Uterus (tissue), 4 donors: ENCODE results near the gene ADI1. TPM values are rescaled to one million over a fixed set of nuclear protein-coding genes. Genes with fewer than 3 reads are reported as not detected.

ENCODE experiments used
- DNase-seq, 2 donors: peaks; one replicate each; pipeline ENCODE4 v3.0.0-alpha.2; 2019 to 2020
- H3K27ac ChIP-seq, 2 donors: fragments of 200-600 bp; sonication (generic); 1 replicate in 1 of 2; 2 replicates in 1 of 2; pipeline ENCODE4 v1.5.1; 2016 to 2018
- H3K27me3 ChIP-seq, 2 donors: fragments of 200-600 bp; sonication (generic); one replicate each; pipeline ENCODE4 v1.5.1; 2018 to 2019; ENCODE audit warnings: control low read depth in 1 of 2
- H3K36me3 ChIP-seq, 2 donors: fragments of 200-600 bp; sonication (generic); one replicate each; pipeline ENCODE4 v1.5.1; 2019; ENCODE audit warnings: control low read depth in 1 of 2
- H3K4me1 ChIP-seq, 2 donors: fragments of 200-600 bp; sonication (generic); one replicate each; pipeline ENCODE4 v1.5.1; 2018 to 2019; ENCODE audit warnings: control low read depth in 1 of 2
- H3K4me3 ChIP-seq, 2 donors: fragments of 200-600 bp; sonication (generic); 1 replicate in 1 of 2; 2 replicates in 1 of 2; pipeline ENCODE4 v1.5.1; 2018 to 2019; ENCODE audit warnings: mild to moderate bottlenecking in 1 of 2
- H3K9me3 ChIP-seq, 2 donors: fragments of 200-600 bp; sonication (generic); one replicate each; pipeline ENCODE4 v1.5.1; 2019; ENCODE audit warnings: control low read depth in 1 of 2
- CTCF ChIP-seq, 4 experiments: fragments of 200-600 bp in 2 of 4; fragments of 450-650 bp in 2 of 4; sonication (generic) in 2 of 4; IDR thresholded peaks; one replicate each; pipeline ENCODE4 v1.5.1; 2016 to 2019; ENCODE audit warnings: antibody characterized with exemption in 4 of 4, mild to moderate bottlenecking in 2 of 4, moderate library complexity in 1 of 4
- POLR2A ChIP-seq, 2 donors: fragments of 450-650 bp; IDR thresholded peaks; one replicate each; pipeline ENCODE4 v1.6.1; 2016; ENCODE audit warnings: antibody characterized with exemption in 2 of 2, mild to moderate bottlenecking in 1 of 2, moderate library complexity in 1 of 2
- intact Hi-C: fragments of 100-400 bp; cut with DNase I; formaldehyde crosslinking; loops from one replicate; pipeline ENCODE4 v1.15.1; 2023; ENCODE audit warnings: low total_unique reads
- total RNA-seq, 4 donors: library from RNA; depleted of rRNA in 3 of 4; stranded (reverse); fragments of >200 nt in 3 of 4; gene quantifications; one replicate each; pipeline versions ENCODE4 v1.1.0 to v1.2.4, GENCODE V29; 2014 to 2023
- donor health status: DM: yes; HTN: yes; CAD: no.

ADI1 gene
- total RNA-seq, 4 donors from 2014 or later = 31.5 to 65.0 (median 37.9) TPM

GRCh38 chr2:3513026-3513810, 6.1 kb downstream of the ADI1 start:
- Histone ChIP-seq H3K4me3 (no peak overlapping the region), H3K9me3 (no peaks in the 10 kb centered on the region), H3K27me3 (no peaks in the 10 kb centered on the region), H3K27ac (no peak overlapping the region), H3K4me1 (no peaks in the 10 kb centered on the region), H3K36me3 (no peaks in the 10 kb centered on the region)
- DNase-seq = no peak
- TF ChIP-seq CTCF (IDR thresholded peaks at IDR 0.05) (no peak), POLR2A (IDR thresholded peaks at IDR 0.05) (no peak)
- intact Hi-C loops = no loop called here

- H3K9me3 ChIP-seq = no peaks in the 10 kb centered on the region
- no peaks in the 10 kb centered on the region for H3K36me3 ChIP-seq
- no peak for DNase-seq
- no peak overlapping the region for H3K4me3 ChIP-seq
- H3K27ac ChIP-seq = no peak overlapping the region
- no peaks in the 10 kb centered on the region for H3K4me1 ChIP-seq
- TF ChIP-seq CTCF (IDR thresholded peaks at IDR 0.05) = no peak
- no peak for TF ChIP-seq POLR2A (IDR thresholded peaks at IDR 0.05)
- intact Hi-C loops = no loop called here
- no peaks in the 10 kb centered on the region for H3K27me3 ChIP-seq
These were observed 7.2 kb downstream of the ADI1 start for GRCh38 chr2:3512086-3512485.

GRCh38 chr2:3505771-3506170, 13.6 kb downstream of the ADI1 start:
- TF ChIP-seq CTCF (IDR thresholded peaks at IDR 0.05) (no peak), POLR2A (IDR thresholded peaks at IDR 0.05) (no peak)
- Histone ChIP-seq H3K9me3 (no peaks in the 10 kb centered on the region), H3K36me3 (no peaks in the 10 kb centered on the region), H3K4me3 (no peak overlapping the region), H3K27ac (no peak overlapping the region), H3K27me3 (no peaks in the 10 kb centered on the region), H3K4me1 (no peaks in the 10 kb centered on the region)
- intact Hi-C loops = no loop called here
- no peak for DNase-seq

GRCh38 chr2:3504741-3505140, 14.6 kb downstream of the ADI1 start:
- Histone ChIP-seq H3K9me3 (no peaks in the 10 kb centered on the region), H3K4me3 (no peak overlapping the region), H3K36me3 (no peaks in the 10 kb centered on the region), H3K27ac (no peak overlapping the region), H3K27me3 (no peaks in the 10 kb centered on the region), H3K4me1 (no peaks in the 10 kb centered on the region)
- intact Hi-C loops = no loop called here
- DNase-seq = no peak
- no peak for TF ChIP-seq CTCF (IDR thresholded peaks at IDR 0.05)
- TF ChIP-seq POLR2A (IDR thresholded peaks at IDR 0.05) = no peak

- intact Hi-C loops = no loop called here
- no peak overlapping the region for H3K4me3 ChIP-seq
- H3K4me1 ChIP-seq = no peaks in the 10 kb centered on the region
- DNase-seq = peak in 1 of 2 donors; percentile 7
- no peak overlapping the region for H3K27ac ChIP-seq
- no peaks in the 10 kb centered on the region for H3K36me3 ChIP-seq
- no peaks in the 10 kb centered on the region for H3K27me3 ChIP-seq
- no peaks in the 10 kb centered on the region for H3K9me3 ChIP-seq
- TF ChIP-seq POLR2A (IDR thresholded peaks at IDR 0.05) = no peak
- no peak for TF ChIP-seq CTCF (IDR thresholded peaks at IDR 0.05)
These were observed 15.8 kb downstream of the ADI1 start for GRCh38 chr2:3503483-3503882.
